ENCODE results near the gene OPCML.
A peak's percentile ranks its signal among the peaks of the same experiment; 100 is the strongest.

The OPCML gene

DNA sequence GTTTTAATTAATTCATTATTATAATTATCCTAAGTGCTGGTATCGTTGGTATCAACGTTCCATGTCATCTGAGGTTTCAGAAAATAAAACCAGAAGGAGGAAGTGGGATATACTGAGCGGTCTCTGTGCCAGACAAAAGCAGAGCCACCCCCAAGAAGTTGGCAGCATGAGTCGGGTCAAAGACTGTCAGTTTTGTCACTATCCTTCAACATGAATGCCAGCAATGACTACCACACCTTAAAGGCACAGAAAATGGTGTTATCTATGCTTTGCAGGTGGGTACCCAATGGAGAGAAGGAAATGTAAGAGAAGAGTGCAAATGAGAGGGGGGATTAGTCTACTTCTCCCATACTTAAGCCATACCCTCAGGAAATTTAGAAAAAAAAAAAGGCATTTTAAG, 408.5 kb downstream of the OPCML start:
- no peak for DNase-seq

DNA sequence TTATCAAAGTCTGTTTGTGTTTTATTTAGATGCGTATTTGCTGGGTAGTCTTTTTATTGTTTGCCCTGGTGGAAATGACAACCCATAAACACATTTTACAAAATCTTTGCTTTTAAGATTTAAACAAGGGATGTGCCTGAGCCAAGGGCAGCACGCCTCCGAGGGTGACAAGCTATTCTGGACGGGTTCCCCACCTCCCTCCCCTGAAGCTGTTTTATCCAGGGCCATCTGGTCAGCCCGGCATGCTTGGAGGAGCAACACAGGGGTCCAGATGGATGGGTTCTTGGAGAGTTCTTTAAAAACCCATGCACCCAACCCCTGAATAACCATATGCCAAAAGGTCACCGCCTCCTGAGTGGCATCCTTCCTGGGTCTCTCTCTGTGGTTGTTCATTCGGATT, 408.9 kb downstream of the OPCML start:
- DNase-seq = no peak

DNA sequence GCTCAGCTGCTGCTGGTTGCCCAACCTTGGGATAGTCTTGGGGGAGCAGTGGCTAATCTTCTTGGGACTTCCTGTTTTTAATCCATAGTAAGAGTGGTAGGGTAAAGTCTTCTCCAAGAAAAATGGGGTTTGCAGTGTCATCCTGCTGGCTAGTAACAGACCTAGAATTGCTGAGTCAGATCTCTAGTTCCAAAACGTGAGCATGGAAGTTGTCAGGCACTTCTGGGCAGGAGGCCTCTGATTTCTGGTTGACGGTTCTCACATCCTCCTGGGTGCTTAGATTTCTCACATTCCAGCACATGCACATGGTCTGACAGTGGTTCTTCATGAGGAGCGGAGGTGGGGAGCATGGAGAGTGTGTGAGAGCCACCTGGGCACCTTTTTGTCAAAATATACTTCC, 410.0 kb downstream of the OPCML start:
- no peak for DNase-seq

DNA sequence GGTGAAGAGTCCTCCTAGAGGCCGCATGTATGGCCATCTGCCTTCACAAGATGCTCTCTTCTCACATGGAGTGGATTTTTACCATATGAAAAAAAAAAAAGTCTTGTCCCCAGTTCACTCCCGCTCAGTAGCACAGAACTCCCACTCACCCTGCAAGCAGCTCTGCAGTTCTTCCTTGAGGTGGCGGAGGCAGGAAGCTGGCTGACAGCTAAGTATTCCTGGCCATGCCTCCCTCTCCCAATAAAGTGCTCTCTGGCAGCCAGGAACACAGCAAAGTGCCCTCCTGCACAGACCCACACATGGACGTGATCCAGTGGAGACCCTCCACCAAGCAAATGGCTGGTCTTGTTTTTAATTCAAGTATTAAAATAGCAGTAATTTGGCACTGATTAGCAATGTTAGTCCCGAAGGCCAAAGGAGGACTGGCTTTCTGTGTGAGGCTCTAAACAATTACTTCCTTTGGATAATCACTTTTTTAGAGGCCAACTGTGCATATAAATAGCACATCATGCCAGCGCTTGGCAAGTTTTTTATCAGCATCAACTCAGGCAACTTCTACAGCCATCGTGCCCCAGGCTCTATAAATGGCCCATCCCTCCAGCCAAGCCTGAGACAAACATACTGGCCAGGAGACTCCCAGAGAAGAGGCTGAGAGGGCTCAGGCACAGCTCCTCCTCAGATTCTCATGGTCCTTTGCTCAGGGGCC, 413.6 kb downstream of the OPCML start:
- no peak for DNase-seq

- no peak for DNase-seq
Observed at GRCh38 chr11:133115099-133115498, 417.2 kb downstream of the OPCML start.

DNA sequence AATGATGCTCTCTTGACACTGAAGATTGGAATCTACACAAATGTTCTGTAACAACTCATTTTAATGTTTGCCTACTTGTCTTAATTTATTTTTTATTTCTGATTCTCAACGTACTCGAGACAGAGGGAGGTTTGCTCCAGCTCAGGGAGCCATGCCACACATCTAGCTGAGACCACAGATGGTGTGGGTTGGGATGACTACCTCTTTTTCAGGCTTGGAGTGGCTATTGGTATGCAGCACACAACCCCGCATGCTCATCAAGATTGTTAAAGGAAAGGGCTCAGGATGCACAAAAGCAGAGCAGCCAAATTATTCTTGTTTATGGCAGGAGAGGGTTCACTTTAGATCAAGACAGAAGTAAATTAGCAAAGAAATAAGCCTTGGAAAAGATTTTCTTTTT, 424.5 kb downstream of the OPCML start:
- no peak for DNase-seq

- no peak for DNase-seq
Observed at GRCh38 chr11:133107136-133107535, 425.2 kb downstream of the OPCML start.

- DNase-seq = no peak
Observed at GRCh38 chr11:133106417-133106816, 425.9 kb downstream of the OPCML start.

- no peak for DNase-seq
Observed at GRCh38 chr11:133104009-133104744, 428.1 kb downstream of the OPCML start.

DNA sequence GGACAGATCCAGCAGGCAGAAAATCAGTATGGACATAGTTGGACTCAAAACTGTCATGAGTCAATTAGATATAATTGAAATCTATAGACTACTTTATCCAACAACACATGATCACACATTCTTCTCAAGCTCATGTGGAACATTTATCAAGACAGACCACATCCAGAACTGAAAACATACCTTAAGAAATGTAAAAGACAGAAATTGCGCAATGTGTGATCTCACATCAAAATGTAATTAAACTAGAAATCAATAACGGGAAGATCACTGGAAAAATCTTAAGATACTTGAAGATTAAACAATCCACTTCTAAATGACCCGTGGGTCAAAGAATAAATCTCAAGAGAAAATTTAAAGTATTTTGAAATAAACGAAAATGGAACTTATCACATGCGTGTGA, 435.3 kb downstream of the OPCML start:
- DNase-seq = no peak

DNA sequence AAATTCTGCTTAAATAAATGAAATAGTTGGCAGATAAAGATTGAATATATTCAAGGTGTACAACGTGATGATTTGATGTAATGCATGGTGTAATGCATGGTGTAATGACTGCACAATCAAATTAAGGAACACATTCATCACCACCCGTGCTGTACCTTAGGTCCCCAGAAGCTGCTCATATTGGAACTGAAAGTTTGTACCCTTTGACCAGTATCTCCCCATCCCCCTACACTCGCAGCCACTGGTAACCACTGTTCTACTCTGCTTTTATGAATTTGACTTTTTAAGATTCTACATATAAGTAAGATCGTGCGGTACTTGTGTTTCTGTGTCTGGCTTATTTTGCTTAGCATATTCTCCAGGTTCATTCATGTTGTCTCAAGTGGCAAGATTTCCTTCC, 445.8 kb downstream of the OPCML start:
- no peak for DNase-seq

DNA sequence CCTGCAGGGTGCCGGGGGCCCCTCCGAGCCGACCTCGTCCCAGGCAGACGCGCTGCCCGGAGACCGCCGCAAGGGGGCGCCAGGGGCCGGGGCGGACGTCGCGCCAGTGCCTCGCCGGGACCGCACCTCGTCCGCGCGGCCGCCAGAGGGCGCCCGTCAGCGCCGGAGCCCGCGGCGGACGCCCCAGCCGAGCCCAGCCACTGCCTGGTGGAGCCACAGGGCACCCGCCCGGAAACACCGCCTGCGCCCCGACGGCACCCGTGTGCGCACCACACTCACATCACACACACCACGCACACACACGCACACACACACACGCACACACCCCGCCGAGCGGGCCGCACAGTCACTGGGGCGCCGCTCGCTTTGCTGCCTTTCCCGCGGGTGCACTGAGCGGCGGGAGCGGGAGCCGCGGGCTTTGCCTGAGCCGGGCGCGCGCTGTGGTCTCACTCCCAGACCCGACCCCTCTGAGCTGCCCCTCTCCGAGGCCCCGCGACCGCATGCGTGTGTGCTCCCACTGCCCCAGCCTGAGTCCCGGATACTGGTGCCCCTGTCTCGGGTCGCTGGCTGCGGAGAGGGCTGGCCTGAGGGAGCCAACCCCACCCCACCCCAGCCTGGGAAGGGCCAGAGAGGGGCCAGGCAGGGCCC, 449.3 kb downstream of the OPCML start:
- DNase-seq = peak; percentile 89

DNA sequence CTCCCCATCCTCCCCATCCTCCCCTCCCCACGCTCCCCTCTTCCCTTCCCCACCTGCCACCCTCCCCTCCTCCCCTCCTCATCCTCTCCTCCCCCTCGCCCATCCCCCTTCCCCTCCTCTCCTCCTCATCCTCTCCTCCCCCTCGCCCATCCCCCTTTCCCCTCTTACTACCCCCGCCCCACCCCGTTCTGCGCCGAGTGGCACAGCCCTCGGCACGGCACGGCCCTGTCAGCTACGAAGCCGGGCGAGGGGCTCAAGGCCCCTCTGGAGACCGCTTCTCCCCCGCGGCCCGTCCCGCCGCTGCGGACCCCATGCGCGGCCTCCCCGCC, 449.9 kb downstream of the OPCML start:
- DNase-seq = no peak

DNA sequence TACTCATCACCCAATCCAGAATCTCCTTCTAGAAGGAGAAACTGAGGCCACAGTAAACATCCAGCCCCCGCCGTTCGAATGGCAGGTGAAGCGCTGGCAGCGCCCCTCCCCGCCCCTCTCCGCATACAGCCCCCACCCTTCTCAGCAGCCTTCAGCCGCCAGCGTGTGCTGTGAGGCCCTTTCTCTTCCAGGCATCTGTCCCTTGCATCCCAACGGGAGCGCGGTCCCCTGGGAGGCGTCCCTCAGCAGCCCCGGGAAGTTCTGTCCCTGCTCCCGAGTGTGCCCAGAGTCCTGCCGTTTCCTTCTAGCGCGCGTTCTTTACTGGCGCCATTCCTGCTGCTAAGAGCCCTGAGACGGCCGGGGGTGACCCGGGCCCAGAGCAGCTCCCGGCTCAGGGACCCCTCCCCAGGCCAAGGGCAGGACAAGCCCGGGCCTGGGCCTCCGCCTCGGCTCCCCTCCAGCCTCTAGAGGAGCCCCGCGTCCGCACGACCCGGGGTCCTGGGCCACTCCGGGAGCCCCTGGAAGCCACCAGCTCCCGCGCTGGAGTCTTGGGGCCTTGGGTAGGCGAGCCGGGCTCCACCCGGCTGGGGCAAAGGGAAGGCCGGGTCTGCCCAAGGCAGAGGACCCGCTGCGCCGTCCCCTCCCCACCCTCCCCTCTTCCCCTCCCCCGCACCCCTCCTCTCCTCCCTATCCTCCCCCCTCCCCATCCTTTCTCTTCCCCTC, 450.4 kb downstream of the OPCML start:
- peak; percentile 42 for DNase-seq

DNA sequence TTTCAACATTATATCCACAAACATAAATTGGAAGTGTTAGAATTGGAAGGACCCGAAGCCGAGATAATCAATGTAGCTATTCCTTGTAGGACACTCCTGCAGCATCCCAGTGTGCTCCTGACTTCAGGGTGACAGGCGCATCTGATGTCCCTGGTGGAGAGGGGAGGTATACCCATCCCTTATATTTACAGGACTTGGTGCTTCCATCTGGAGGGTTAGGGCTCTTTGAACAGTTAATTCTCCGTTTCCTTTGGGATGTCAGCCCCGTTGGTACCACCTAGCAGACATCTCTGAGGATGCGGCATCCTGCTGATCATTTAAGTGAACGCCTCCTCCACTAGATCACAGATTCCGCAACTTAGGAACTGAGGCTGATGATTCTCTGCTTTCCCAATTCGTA, 451.3 kb downstream of the OPCML start:
- no peak for DNase-seq

DNA sequence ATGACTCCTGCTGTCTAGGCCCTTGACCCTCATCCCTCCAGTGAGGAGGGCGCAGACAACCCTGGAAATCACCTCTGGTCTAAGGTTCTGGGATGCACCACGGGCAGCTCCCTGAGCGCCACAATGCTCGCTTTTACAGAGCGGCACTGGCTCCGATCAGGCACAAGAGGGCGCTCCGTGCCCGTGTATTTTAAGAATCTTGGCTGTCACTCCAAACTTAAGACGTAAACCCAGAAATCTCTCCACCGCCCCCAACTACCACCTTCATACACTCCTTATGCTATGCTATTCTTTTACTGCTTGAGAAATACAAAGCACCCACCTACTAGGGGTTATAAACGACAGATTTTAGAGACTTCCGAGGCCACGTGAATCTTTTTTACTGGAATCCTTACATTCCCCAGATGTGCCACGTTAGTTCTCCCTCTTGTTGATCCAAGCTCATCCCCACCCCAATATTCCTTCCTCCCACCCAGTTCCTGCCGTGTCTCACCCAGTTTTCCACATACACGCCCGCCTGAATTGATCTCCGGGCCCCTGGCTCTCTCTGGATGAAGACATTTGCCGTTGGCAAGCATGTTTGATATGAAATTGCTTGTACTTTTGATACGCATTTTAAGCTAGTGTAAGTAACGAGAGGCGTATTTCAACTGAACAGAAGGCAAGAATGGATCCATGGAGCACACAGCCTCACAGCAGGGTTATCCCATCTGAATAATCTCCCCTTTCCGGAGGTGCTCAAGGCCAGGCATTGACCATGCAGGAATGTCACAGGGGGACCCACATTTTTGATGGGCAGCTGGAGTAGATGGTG, 453.5 kb downstream of the OPCML start:
- DNase-seq = peak; percentile 55

DNA sequence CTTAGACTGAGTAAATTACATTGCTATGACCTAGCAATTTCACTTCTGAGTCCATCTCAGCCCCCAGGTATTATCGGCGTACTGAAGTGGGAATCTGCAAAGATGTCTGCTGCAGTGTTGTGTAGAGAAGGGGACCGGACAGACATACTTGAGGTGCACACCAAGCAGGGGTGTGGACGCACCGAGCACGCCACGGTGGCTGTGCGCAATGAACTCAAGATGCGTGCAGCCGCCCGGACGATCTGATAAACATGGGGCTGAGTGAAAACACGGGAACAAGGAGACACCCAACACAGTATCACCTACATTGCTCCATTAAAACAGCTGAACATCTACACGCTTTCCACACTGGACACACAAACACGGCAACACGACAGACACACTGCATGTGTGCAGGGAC, 454.3 kb downstream of the OPCML start:
- no peak for DNase-seq

DNA sequence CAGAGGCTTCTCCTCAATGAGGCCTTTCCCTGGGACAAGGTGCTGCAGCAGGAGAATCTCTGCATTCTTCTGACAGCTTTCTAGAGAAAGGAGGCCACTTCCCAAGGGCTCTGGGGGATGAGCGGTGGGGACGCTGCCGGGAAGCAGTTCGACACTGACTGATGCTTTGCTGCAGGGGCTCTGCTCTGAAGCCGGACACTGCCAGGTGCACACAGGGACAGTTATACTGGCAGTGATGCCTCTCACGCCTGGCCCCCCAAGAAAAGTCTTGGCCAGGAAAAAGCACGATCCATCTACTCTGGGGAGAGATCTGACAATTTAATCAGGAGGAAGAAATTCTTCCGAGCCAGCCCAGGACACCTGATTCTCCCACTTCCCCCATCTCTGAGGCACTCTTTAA, 456.9 kb downstream of the OPCML start:
- no peak for DNase-seq

DNA sequence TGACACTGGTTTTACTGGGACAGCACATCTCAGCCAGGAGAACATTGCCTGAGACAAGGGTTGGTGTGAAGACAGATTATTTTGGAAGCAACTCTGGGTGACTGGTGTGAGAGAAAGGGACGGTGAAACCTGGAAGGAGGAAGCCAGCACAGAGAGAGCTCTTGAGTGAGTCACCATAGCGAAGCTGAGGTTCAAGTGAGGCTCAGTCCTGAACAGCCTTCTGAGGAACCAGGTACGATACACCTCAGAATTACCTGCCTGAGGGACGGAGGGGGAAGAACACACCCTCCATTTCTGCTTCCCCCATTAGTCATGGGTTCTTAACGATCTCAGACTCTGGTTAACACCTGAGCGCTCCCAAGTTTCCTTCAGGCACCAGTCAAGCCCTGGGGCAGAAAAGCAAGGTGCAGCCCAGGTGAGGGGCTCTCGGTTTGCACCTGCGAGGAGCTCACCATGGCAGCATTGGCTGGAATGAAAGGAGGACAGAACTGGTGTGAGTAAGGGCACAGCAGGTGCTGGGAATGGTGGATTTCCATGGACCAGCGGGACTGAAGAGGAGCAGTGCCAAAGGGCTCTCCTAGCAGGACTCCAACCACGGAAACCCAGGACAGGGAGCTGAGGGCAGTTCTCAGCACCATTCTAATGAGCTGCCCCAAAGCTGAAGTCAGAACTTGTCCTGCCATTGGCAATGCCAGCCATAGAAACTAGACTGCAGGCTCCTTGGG, 459.3 kb downstream of the OPCML start:
- DNase-seq = no peak

- no peak for DNase-seq
Observed at GRCh38 chr11:133072378-133072777, 459.9 kb downstream of the OPCML start.

DNA sequence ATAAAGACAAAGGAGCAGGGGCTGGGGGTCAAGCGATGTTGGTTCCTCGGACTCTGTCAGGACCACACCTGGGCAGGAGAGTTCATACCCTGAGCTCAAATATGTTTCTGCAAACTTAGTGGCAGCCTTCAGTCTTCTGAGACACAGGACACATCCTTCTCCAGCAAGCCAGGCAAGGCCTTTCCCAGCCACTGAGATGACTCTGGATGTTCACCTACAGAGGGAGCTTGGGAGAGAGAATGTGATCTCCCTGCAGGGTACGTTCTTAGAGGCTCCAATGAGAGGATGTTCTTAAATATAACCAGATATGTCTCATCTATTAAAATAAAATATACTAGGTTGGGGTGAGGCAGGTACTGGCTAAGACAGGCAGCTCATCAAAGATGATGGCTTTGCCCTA, 461.5 kb downstream of the OPCML start:
- DNase-seq = no peak
